OCI-M2 (cell line): ENCODE measurements around the gene GPC3.

Experiments
- DNase-seq: peaks from one replicate; lab custom pipeline; 2025; ENCODE audit not compliant: unreplicated experiment; lab: John Stamatoyannopoulos, UW

Gene GPC3

GRCh38 chrX:133970076-133970475 is 15.3 kb downstream of the GPC3 start:
- DNase-seq = no peak

DNA sequence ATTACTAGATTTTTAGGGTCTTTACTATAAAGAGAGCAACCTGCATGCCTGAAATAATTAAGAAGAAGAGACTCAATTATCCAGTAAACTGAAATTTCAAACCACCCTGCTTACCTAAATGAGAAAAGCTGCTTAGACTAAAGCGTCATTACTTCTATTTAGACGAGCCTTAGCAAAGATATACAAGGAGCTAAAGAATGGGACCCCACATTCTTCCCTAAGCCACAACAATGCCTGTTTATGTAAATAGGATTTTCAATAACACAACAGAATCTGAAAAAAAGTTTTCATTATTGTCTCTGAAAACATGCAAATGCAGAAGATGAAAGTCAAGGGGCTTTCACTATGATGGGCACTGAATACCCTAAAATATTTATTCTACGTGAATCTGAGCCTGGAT is 16.2 kb downstream of the GPC3 start:
- DNase-seq = no peak

GRCh38 chrX:133968109-133968508 is 17.3 kb downstream of the GPC3 start:
- no peak for DNase-seq

GRCh38 chrX:133966199-133966598 is 19.2 kb downstream of the GPC3 start:
- DNase-seq = no peak

DNA sequence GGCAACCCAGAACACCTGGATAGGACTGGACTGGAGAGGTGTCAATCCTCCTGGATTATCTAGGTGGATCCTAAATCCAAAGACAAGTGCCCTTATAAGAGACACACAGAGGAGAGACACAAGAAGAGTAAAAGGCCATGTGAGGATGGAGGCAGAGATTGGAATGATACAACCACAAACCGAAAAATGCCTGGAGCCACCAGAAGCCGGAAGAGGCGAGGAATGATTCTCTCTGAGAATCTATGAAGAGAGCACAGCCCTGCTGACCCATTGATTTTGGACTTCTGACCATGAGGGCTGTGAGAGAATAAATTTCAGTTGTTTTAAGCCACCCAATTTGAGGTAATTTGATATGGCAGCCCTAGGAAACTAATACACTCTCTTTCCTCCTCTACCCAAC is 20.1 kb downstream of the GPC3 start:
- DNase-seq = no peak

- DNase-seq = no peak
Observed at GRCh38 chrX:133961046-133961445, 24.3 kb downstream of the GPC3 start.

GRCh38 chrX:133959972-133960371 is 25.4 kb downstream of the GPC3 start:
- no peak for DNase-seq

DNA sequence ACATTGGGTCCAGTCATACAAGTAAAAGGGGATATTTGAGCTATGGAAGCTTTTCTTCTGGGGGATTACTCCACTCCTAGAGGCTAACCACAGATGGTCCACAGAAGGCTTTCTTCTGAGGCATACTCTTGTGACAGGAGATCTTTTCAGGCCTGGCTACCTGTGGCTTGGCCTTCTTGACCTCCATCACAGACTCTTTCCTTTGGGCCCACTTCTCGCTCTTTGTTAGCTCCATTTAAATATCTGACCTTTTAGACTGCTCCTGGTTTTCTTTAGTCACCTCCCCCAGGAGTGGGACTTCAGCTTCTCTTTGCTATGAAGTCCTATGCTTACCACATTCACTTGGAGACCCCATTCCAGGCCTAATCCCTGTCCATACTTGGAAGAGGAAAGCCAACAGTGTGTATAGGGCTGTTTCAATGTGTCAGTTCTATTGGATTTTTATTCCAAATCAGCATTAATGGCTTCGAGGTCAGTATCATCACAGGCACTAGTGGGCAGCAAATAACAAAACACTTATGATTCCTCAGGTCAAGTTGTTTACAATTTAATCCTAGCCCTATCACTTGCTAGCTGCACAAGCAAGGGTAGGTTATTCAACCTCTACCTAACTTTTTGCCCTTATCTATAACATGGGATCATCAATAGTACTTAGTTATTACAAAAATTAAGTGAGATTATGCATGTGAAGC is 26.3 kb downstream of the GPC3 start:
- DNase-seq = no peak

GRCh38 chrX:133956570-133957340 is 28.6 kb downstream of the GPC3 start:
- no peak for DNase-seq

GRCh38 chrX:133953785-133954355 is 31.5 kb downstream of the GPC3 start:
- no peak for DNase-seq

DNA sequence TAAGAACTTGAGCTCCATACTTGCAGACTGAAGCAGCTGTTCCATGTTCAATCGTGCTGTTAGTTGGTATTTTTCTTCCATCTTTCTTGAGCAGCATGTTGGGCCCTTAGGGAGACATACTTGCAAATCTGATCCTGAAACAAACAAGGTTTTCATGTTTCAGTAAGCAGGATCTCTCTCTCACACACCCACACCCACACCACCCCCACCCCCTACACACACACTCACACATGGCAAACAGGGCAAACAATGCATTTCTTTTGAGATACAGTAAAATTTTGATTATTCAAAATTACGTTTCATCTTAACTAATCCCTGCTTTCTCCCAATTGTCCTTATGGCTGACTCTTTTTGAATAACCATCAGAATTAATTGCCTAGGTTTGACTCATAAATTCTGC is 32.3 kb downstream of the GPC3 start:
- no peak for DNase-seq

- no peak for DNase-seq
Observed at GRCh38 chrX:133951098-133951497, 34.3 kb downstream of the GPC3 start.

GRCh38 chrX:133950214-133950613 is 35.2 kb downstream of the GPC3 start:
- no peak for DNase-seq

DNA sequence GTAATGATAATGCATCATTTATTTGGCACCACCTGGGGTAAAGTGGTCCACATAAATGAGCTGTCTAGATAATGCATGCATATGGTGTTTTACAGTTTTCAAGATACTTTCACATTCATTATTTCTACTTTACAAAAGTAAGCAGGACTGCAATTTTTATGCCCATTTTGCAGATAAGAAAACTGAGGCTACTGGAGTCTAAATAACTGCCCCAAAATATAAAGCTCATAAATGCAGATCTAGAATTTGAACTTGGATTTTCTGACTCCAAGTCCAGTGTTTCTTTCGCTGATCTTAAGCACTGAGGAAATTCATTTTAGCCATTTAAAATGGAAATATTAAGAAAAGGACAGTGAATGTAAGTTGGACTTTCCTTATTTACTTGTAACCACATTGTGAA is 36.5 kb downstream of the GPC3 start:
- no peak for DNase-seq

DNA sequence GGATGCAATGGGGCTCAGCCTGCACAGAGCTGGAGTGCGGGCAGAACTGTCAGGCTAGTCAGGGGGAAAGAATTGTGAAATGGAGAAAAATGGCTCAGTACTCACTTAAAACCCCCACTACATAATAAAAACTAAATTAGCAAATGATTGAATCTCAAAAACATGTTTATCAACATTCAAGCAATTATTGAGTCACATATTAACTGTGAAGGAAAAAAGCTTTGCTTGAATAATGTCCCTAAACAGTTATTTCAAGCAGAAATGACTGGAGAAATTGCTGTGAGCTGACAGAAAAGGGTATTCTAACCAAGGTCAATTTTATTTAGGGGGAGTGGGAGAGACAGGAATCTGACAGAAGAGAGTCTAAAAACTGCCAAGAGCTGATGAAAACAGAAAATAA is 37.4 kb downstream of the GPC3 start:
- no peak for DNase-seq

- no peak for DNase-seq
Observed at GRCh38 chrX:133947022-133947421, 38.4 kb downstream of the GPC3 start.

- DNase-seq = no peak
Observed at GRCh38 chrX:133943507-133943906, 41.9 kb downstream of the GPC3 start.

- DNase-seq = no peak
Observed at GRCh38 chrX:133939655-133940302, 45.6 kb downstream of the GPC3 start.

DNA sequence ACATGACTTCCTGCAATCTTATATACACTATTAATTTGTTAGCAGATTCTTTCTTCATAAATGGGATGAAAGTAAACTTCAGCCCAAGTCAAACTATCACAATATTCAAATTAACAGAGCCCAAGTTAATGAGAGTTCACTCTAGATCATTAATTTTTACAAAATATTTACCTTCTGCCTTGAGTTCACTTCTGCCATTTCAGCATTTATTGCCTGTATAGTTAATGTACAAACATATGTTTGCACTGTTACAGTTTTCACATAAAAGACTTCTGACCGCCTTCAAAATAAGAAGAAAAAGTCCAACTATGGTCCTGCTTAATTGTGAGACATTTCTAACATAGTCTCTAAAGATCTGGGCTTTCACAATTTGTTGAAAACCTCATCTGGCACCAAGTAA is 46.9 kb downstream of the GPC3 start:
- DNase-seq = no peak

DNA sequence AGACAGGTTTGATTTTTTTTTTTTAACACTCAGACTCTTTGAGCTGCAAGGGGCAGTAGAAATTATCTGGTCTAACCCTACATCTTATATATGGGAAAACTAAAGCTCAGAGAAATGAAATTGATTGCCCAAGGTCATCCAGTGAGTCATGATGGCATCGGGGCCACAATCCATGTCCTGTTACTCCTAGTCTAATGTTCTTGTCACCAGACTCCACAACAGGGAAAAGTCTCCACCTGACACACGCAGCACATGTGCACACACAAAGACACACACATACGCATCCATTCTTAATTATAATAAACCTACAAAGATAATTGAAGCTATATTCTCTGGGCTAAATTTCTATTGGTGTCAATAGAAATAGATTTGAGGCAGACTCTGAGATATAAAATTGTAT is 48.4 kb downstream of the GPC3 start:
- DNase-seq = no peak

GRCh38 chrX:133935076-133935475 is 50.3 kb downstream of the GPC3 start:
- DNase-seq = no peak

- no peak for DNase-seq
Observed at GRCh38 chrX:133933316-133933715, 52.1 kb downstream of the GPC3 start.
